ENCODE measurements around the gene HCN2.
A peak's percentile ranks its signal among the peaks of the same experiment; 100 is the strongest.

HCN2 gene

GRCh38 chr19:658916-659839 lies 69.5 kb downstream of the HCN2 start:
- peak; percentile 66 for DNase-seq

GRCh38 chr19:660793-661426 lies 71.2 kb downstream of the HCN2 start:
- DNase-seq = no peak

DNA sequence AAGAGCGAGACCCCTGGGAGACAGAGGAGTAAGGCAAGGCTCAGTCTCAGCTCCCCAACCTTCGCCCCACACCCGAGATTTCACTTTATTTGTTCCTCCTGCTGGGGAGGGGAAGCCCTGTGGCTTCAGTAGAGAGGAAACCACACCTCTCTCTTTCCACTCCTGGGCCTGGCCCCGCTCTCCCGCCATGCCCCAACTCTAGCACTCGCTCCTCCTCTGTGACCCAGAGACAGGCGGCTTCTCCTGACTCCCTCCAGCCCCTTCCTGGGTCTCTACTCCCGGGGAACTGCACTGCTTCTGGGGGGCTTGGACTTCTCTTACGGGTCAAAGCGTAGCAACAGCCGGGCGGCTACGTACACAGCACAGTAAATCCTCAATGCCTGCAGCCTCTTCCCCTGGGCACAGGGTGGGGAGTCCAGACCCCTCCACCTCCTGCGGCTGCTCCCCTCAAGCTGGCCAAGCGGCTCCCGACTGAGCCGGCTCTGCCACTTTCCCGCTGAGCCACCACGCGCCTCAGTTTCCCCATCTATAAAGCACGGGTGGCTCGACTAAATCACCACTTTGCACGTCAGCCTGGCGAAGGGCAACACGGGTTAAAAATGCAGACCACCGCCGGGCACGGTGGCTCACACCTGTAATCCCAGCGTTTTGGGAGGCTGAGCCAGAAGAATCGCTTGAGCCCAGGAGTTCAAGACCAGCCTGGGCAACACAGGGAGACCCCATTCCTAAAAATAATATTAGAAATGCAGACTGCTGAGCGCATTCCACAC lies 71.9 kb downstream of the HCN2 start:
- peak; percentile 78 for DNase-seq

DNA sequence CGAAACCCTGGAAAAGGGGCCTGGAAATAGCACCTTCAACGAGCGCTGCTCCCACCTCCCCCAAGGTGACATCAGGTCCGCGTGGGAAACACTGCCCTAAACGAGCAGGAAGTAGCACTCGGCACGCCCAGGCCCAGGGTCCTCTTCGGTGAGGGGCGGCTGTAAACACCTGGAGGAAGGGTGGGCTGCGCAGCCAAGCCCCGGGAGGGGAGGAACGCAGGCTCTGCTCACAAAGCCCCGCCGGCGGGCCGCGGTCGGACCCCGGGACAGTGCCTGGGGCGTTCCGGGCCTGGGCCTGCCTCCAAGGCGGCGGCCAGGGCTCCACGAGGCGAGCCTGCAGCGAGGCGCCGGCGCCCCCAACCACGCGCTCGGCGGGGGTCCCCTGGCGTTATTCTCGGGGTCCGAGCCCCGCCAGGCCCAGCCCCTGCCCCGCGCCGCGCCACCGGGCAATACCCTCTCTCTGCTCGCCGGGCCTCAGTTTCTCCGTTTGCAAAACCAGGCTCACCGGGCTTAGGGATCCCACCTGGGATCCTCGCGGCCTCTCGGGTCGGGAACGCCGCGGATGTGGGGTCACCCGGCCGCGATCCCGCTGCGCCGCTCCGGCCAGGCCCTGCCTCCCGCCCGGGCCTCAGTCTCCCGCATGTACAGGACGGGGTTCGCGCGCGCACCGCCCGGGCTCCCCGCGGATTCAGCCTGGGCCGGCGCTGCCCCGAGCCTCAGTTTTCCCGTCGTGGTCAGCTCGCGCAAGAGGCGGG lies 72.7 kb downstream of the HCN2 start:
- DNase-seq = peak; percentile 72

DNA sequence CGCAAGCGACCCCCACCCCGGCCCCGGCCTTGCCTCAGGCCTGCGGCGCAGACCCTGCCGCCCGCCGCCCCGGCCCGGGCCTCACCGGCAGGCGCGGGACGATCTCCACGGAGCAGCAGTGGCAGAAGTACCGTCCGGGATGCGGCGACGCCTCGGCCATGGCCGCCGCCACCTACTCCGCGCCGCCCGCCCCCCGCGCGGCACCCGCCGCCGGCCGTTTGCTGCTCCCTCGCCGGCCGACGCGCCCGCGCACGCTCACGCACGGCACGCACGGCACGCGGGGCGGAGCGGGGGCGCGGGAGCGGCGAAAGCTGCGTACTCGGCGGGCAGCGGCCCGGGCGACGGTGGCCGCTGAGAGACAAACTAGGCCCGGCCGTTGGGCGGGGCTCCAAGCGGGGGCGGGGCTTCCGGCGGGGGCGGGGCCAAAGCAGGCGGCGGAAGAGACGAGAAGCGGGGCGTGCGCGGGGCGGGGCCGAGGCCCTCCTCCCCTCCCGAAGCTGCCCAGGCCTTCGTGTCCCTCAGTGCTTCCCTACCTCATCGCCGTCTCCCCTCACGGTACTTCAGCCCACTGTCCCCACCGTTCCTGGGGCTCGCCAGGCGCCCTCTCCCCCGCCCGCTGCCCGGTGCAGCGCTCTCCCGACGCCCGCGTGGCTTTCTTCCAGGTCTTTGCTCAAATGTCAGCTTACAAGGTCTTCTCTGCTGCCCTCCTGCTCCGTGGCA lies 73.4 kb downstream of the HCN2 start, which contains the start of gene RNF126:
TSS of gene RNF126 (minus strand) at position 253 of the 720 bp plus-strand sequence. CDS start at position 160, 93 bp downstream.
- DNase-seq = peak; percentile 85

GRCh38 chr19:663682-664117 lies 74.0 kb downstream of the HCN2 start:
- no peak for DNase-seq

GRCh38 chr19:664913-665443 lies 75.3 kb downstream of the HCN2 start:
- peak; percentile 76 for DNase-seq

All from central memory CD4-positive, alpha-beta T cell (primary cell).